Stomach (tissue), 9 donors: Measurements from ENCODE around the gene MARCHF3. TPM values are rescaled to one million over a fixed set of nuclear protein-coding genes. Genes with fewer than 3 reads are reported as not detected.
A peak's percentile ranks its signal among the peaks of the same experiment; 100 is the strongest.
"Not testable (repeated sequence)": the region's sequence is repeated elsewhere in the genome, so short reads cannot be mapped to it uniquely, and the experiment has no call there.

Source experiments
- DNase-seq, 2 donors: peaks; one replicate each; pipeline versions ENCODE4 v3.0.0 to v3.0.0-alpha.2; 2013 to 2019
- H3K27ac ChIP-seq, 5 donors: fragments of 200-600 bp in 4 of 5; sonication (generic) in 4 of 5; one replicate each; pipeline ENCODE4 v1.5.1; 2013 to 2019; ENCODE audit warnings: mild to moderate bottlenecking in 1 of 5, moderate library complexity in 1 of 5
- H3K27me3 ChIP-seq, 3 donors: fragments of 200-600 bp; sonication (generic); one replicate each; pipeline ENCODE4 v1.5.1; 2017 to 2019; ENCODE audit warnings: mixed run types in 1 of 3
- H3K36me3 ChIP-seq, 4 donors: fragments of 200-600 bp; sonication (generic); 1 replicate in 3 of 4; 2 replicates in 1 of 4; pipeline ENCODE4 v1.5.1; 2016 to 2019
- H3K4me1 ChIP-seq, 4 donors: fragments of 200-600 bp; sonication (generic); one replicate each; pipeline ENCODE4 v1.5.1; 2016 to 2019
- H3K4me3 ChIP-seq, 4 donors: fragments of 200-600 bp; sonication (generic) in 3 of 4; one replicate each; pipeline ENCODE4 v1.5.1; 2016 to 2019; ENCODE audit warnings: mild to moderate bottlenecking in 1 of 4
- H3K9me3 ChIP-seq, 4 donors: fragments of 200-600 bp; sonication (generic); one replicate each; pipeline ENCODE4 v1.5.1; 2016 to 2019
- EP300 ChIP-seq: sonication (generic); formaldehyde crosslinking; IDR thresholded peaks from one replicate; pipeline ENCODE4 v1.6.1; 2017; ENCODE audit warnings: antibody characterized with exemption
- POLR2A ChIP-seq, 4 donors: fragments of 450-650 bp; IDR thresholded peaks; one replicate each; pipeline ENCODE4 v1.6.1; 2016; ENCODE audit warnings: antibody characterized with exemption in 4 of 4, control low read depth in 2 of 4, mild to moderate bottlenecking in 1 of 4, moderate library complexity in 1 of 4
- POLR2AphosphoS5 ChIP-seq, 3 donors: sonication (generic); formaldehyde crosslinking; IDR thresholded peaks; one replicate each; pipeline ENCODE4 v1.6.1; 2016; ENCODE audit warnings: antibody characterized with exemption in 3 of 3
- WGBS, 5 donors: extraction: QIAGEN DNeasy Blood & Tissue Kit in 3 of 5; methylation state at CpG; one replicate each; pipeline versions ENCODE4 v1.1.5 to v1.1.7; 2013 to 2018; 5-methylcytosine and 5-hydroxymethylcytosine counted together
- intact Hi-C: fragments of 100-400 bp; cut with DNase I; formaldehyde crosslinking; loops from one replicate; pipeline ENCODE4 v1.15.1; 2023; ENCODE audit warnings: low total_unique reads
- polyA plus RNA-seq, 3 donors: library from polyadenylated mRNA; stranded (reverse); fragments of 200-250 nt; gene quantifications; one replicate each; pipeline ENCODE4 v1.2.3, GENCODE V29; 2013
- total RNA-seq, 5 donors: library from RNA; depleted of rRNA; stranded (reverse); fragments of >200 nt; gene quantifications; one replicate each; pipeline versions ENCODE4 v1.1.0 to v1.2.3, GENCODE V29; 2014 to 2016
- TF ChIP-seq, protein P1 (sequence below), 7 experiments: fragments of 450-650 bp in 4 of 7; fragments of 200-600 bp in 3 of 7; sonication (generic) in 3 of 7; IDR thresholded peaks; one replicate each; pipeline ENCODE4 v1.5.1; 2016 to 2019; ENCODE audit warnings: antibody characterized with exemption in 7 of 7, control low read depth in 2 of 7, mild to moderate bottlenecking in 1 of 7
- donor health status: healthy with polysubstance abuse.
- donor health status: Bipolar disorder and iron deficiency.
- donor health status: healthy.

Gene MARCHF3
- total and polyA plus RNA-seq, 8 donors, result 1.1 to 11.9 (median 2.6) TPM; not detected in 1

DNA sequence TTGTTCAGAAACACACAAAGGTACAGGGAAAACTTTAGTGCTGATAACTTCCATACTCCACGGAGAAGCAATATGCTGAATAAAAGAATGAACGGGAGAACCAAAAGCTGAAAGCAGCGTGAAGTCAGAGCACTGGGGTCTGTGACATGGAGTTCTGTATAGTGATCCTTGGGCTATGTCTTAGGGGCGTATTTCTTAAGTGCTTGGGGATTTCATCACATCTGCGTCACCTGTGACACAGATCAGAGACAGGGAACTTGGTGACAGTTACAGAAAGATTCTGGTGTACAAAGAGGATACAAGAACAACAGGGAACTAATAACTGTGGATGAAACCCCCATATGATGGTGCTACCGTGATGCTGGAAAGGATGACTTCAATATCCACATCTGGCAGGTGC, 81.9 kb downstream of the MARCHF3 start:
- Histone ChIP-seq H3K4me3 (no peak overlapping the region), H3K36me3 (no peaks in the 10 kb centered on the region), H3K9me3 (no peaks in the 10 kb centered on the region), H3K4me1 (no peaks in the 10 kb centered on the region), H3K27ac (no peak overlapping the region), H3K27me3 (no peaks in the 10 kb centered on the region)
- intact Hi-C loops, result no loop called here
- TF ChIP-seq EP300, result no peak
- TF ChIP-seq, protein P1, sequence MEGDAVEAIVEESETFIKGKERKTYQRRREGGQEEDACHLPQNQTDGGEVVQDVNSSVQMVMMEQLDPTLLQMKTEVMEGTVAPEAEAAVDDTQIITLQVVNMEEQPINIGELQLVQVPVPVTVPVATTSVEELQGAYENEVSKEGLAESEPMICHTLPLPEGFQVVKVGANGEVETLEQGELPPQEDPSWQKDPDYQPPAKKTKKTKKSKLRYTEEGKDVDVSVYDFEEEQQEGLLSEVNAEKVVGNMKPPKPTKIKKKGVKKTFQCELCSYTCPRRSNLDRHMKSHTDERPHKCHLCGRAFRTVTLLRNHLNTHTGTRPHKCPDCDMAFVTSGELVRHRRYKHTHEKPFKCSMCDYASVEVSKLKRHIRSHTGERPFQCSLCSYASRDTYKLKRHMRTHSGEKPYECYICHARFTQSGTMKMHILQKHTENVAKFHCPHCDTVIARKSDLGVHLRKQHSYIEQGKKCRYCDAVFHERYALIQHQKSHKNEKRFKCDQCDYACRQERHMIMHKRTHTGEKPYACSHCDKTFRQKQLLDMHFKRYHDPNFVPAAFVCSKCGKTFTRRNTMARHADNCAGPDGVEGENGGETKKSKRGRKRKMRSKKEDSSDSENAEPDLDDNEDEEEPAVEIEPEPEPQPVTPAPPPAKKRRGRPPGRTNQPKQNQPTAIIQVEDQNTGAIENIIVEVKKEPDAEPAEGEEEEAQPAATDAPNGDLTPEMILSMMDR (IDR thresholded peaks at IDR 0.05), result no peak
- no peak for TF ChIP-seq POLR2AphosphoS5 (IDR thresholded peaks at IDR 0.05)
- no peak for TF ChIP-seq POLR2A (IDR thresholded peaks at IDR 0.05)
- 93 to 97% (median 95%) methylated on average over 6 of the region's 6 CpGs for WGBS, 5 donors
- DNase-seq, result no peak

DNA sequence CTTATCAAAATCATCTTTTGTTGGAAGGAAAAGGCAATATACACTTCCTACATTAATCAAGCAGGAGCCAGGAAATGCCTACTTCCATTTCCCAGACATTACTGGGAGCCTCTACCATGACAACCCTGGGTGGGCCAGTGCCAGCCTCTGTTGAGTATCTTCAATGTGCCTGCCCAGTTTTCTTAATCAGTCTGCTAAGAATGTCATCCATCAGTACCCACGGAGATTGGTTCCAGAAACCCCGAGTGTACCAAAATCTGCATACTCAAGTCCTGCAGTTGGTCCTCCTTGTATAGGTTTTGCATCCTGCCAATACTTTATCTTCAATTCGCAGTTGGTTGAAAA, 82.4 kb downstream of the MARCHF3 start:
- Histone ChIP-seq H3K4me1 (no peaks in the 10 kb centered on the region), H3K27me3 (no peaks in the 10 kb centered on the region), H3K4me3 (no peak overlapping the region), H3K36me3 (no peaks in the 10 kb centered on the region), H3K9me3 (no peaks in the 10 kb centered on the region), H3K27ac (no peak overlapping the region)
- no peak for DNase-seq
- TF ChIP-seq POLR2A (IDR thresholded peaks at IDR 0.05) (no peak), POLR2AphosphoS5 (IDR thresholded peaks at IDR 0.05) (no peak), EP300 (no peak)
- TF ChIP-seq, protein P1 (IDR thresholded peaks at IDR 0.05), result no peak
- 84 to 94% (median 92%) methylated on average over 3 of the region's 3 CpGs for WGBS, 5 donors
- intact Hi-C loops, result no loop called here

DNA sequence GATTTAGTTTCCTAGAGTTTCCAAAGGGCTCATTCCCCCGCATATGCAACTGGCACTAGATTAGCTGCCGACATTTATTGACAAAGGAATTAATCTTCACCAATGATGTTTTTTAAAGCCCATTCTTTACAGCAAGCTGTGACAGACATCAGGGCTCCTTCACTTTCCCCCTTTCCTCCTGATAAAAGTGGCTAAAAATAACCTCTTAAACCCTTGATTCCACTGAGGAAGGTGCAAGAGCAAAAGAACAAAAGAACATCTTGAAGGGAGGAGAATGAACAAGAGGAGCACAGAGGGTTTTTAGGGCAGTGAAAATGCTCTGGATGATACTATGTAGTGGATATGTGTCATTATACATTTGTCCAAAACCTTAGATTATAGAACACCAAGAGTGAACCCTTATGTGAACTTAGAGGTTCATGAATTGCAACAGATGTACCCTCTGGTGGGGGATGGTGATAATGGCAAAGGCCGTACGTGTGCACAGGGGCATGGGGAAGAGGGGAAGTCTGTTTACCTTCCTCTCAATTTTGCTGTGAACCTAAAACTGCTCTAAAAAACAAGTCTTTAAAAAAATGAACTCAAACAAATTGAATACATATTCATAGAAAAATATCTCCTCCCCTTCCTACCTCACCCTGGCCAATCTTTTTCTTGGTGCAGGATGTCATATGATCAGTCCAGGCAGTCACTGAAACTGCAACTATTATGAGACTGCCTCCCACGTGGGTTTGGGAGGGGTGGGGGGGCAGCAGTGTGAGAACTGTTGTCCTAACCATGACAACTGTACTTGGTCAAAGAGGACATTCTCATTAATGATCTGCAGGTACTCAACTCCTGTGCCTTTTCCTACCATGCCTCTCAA, 83.0 kb downstream of the MARCHF3 start:
- Histone ChIP-seq H3K27me3 (no peaks in the 10 kb centered on the region), H3K4me1 (no peaks in the 10 kb centered on the region), H3K4me3 (no peak overlapping the region), H3K9me3 (no peaks in the 10 kb centered on the region), H3K27ac (no peak overlapping the region), H3K36me3 (no peaks in the 10 kb centered on the region)
- intact Hi-C loops, result no loop called here
- peak in 1 of 2 donors; percentile 44 for DNase-seq
- TF ChIP-seq POLR2A (IDR thresholded peaks at IDR 0.05) (no peak), POLR2AphosphoS5 (IDR thresholded peaks at IDR 0.05) (no peak)
- 42 to 54% (median 48%) methylated on average over 5 of the region's 5 CpGs for whole genome bisulfite sequencing, 5 donors

DNA sequence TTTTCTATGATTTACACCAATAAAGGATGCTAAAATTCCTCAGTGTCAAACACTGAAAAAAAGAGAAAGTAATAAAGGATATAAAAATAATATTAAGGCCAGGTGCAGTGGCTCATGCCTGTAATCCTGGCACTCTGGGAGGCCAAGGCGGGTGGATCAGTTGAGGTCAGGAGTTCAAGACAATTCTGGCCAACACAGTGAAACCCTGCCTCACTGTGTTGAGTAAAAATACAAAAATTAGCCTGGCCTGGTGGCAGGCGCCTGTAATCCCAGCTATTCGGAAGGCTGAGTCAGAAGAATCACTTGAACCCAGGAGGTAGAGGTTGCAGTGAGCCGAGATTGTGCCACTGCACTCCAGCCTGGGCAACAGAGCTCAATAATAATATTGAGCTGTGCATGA, 87.5 kb downstream of the MARCHF3 start:
- H3K4me3 ChIP-seq, H3K36me3 ChIP-seq, DNase-seq, intact Hi-C loops, H3K9me3 ChIP-seq, H3K27me3 ChIP-seq, H3K4me1 ChIP-seq, H3K27ac ChIP-seq: not testable (repeated sequence)
- WGBS, 5 donors, result 74 to 97% (median 91%) methylated on average over 4 of the region's 4 CpGs

DNA sequence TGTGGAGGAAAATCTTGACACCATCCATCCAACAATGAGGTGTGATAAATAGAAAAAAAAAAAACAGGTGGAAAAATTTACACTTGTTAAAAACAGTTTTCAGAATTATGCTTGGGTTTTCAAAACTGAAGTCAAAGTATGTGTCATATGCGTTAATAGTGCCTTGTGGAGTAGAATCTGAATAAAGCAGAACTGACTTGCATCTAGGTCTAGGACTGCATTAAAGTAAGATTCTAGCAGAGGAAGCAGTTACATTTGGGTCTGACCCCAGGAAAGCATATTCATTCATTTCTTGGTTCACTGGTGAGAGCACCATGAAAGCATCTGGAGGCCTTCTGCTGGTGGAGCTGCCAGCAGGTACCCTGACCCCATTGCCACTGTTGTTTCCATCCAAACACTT, 89.0 kb downstream of the MARCHF3 start:
- DNase-seq, result no peak
- 91 to 98% (median 96%) methylated on average over 1 of the region's 1 CpG for WGBS, 5 donors
- TF ChIP-seq, protein P1 (IDR thresholded peaks at IDR 0.05), result no peak
- no peak for TF ChIP-seq POLR2A (IDR thresholded peaks at IDR 0.05)
- no peak for TF ChIP-seq EP300
- no peak for TF ChIP-seq POLR2AphosphoS5 (IDR thresholded peaks at IDR 0.05)
- Histone ChIP-seq H3K36me3 (no peaks in the 10 kb centered on the region), H3K27me3 (no peaks in the 10 kb centered on the region), H3K9me3 (no peaks in the 10 kb centered on the region), H3K4me3 (no peak overlapping the region), H3K27ac (no peak overlapping the region), H3K4me1 (no peaks in the 10 kb centered on the region)
- intact Hi-C loops, result no loop called here
